HCT116 (cell line): ENCODE measurements around the gene COX10.

Source experiments
- CTCF ChIP-seq, 3 experiments: fragments of 200-600 bp in 1 of 3; sonication (generic) in 1 of 3; IDR thresholded peaks in 2 of 3; conservative IDR thresholded peaks in 1 of 3; 2 replicates each; pipeline ENCODE4 v1.5.1; 2012 to 2017; ENCODE audit warnings: low read depth in 2 of 3, low read length in 2 of 3, antibody characterized with exemption in 1 of 3, borderline replicate concordance in 1 of 3, control low read depth in 1 of 3, mild to moderate bottlenecking in 1 of 3, mixed read lengths in 1 of 3, mixed run types in 1 of 3, moderate library complexity in 1 of 3; ENCODE audit not compliant: insufficient read depth in 1 of 3
- EZH2phosphoT487 ChIP-seq: fragments of 200-600 bp; IDR thresholded peaks from 2 replicates; pipeline ENCODE4 v1.6.1; 2018; ENCODE audit warnings: antibody characterized with exemption, borderline replicate concordance
- POLR2A ChIP-seq: IDR thresholded peaks from 2 replicates; pipeline ENCODE4 v1.7.0; 2011; ENCODE audit warnings: borderline replicate concordance; ENCODE audit not compliant: insufficient read depth, insufficient read length; ENCODE audit errors: extremely low read depth
- RAD21 ChIP-seq: IDR thresholded peaks from 2 replicates; pipeline ENCODE4 v1.6.1; 2012; ENCODE audit warnings: low read depth, mild to moderate bottlenecking
- YY1 ChIP-seq: IDR thresholded peaks from 2 replicates; pipeline ENCODE4 v1.6.1; 2011; ENCODE audit warnings: low read length, low read depth, moderate library complexity, mild to moderate bottlenecking; ENCODE audit not compliant: insufficient replicate concordance; ENCODE audit errors: extremely low read depth

- no peak for TF ChIP-seq CTCF (IDR thresholded peaks at IDR 0.05 in 2 of 3, conservative IDR thresholded peaks at IDR 0.05 in 1 of 3; ENCODE audit: borderline replicate concordance in 1 of 3, insufficient read depth in 1 of 3, low read depth in 2 of 3, low read length in 2 of 3)
- TF ChIP-seq YY1: no peak
- no peak for TF ChIP-seq EZH2phosphoT487
- no peak for TF ChIP-seq POLR2A
- no peak for TF ChIP-seq RAD21
Observed at GRCh38 chr17:14101976-14102375, 32.7 kb downstream of the COX10 start.
